Pancreas (tissue), 10 donors: Measurements from ENCODE around the gene PCARE. TPM values are rescaled to one million over a fixed set of nuclear protein-coding genes. Genes with fewer than 3 reads are reported as not detected.

Experiments used
- ATAC-seq, 4 donors: fragments of 200-7000 bp; cut with Tn5 transposase; one replicate each; pipeline versions ENCODE4 v1.8.0 to v1.9.1; 2020; ENCODE audit warnings: mild to moderate bottlenecking in 4 of 4, moderate library complexity in 4 of 4
- DNase-seq, 6 donors: peaks; one replicate each; pipeline ENCODE4 v3.0.0-alpha.2; 2020
- FAIRE-seq: peaks from 2 replicates; lab custom pipeline; 2012; peaks lifted over from hg19 to GRCh38; lab: Jason Lieb, UNC
- H3K27ac ChIP-seq, 4 donors: fragments of 200-600 bp; sonication (generic); 1 replicate in 3 of 4; 2 replicates in 1 of 4; pipeline versions ENCODE4 v1.5.0 to v1.8.0; 2020
- H3K27me3 ChIP-seq, 4 donors: fragments of 200-600 bp; one replicate each; pipeline ENCODE4 v1.8.0; 2021
- H3K36me3 ChIP-seq, 3 donors: fragments of 200-600 bp; sonication (generic) in 1 of 3; one replicate each; pipeline versions ENCODE4 v1.5.0 to v1.8.0; 2020 to 2021
- H3K4me1 ChIP-seq, 3 donors: fragments of 200-600 bp; one replicate each; pipeline ENCODE4 v1.8.0; 2021
- H3K4me3 ChIP-seq, 4 donors: fragments of 200-600 bp; sonication (generic) in 2 of 4; one replicate each; pipeline versions ENCODE4 v1.5.0 to v1.8.0; 2020 to 2021
- H3K9me3 ChIP-seq, 4 donors: fragments of 200-600 bp; one replicate each; pipeline ENCODE4 v1.8.0; 2021
- WGBS, 2 donors: extraction: QIAGEN DNeasy Blood & Tissue Kit; methylation state at CpG; one replicate each; pipeline ENCODE4 v1.1.7; 2013; 5-methylcytosine and 5-hydroxymethylcytosine counted together
- intact Hi-C, 3 donors: fragments of 100-400 bp; cut with DNase I; formaldehyde crosslinking; loops; one replicate each; pipeline versions ENCODE4 v1.11.1 to v1.14.2; 2022
- polyA plus RNA-seq, 2 donors: library from polyadenylated mRNA; stranded (reverse); fragments of 200-250 nt; gene quantifications; one replicate each; pipeline ENCODE4 v1.2.3, GENCODE V29; 2013
- total RNA-seq, 6 donors: library from RNA; stranded (reverse); fragmentation: NEBNext Ultra II Directional in 4 of 6; extraction: Animal tissue kit (Norgen Biotek cat#: 25700) in 4 of 6; gene quantifications; one replicate each; pipeline versions ENCODE4 v1.2.1 to v1.2.4, GENCODE V29; 2021 to 2023
- TF ChIP-seq, protein P1 (sequence below), 4 donors: fragments of 200-600 bp; sonication (generic) in 3 of 4; IDR thresholded peaks; one replicate each; pipeline versions ENCODE4 v1.5.0 to v1.8.0; 2021; ENCODE audit warnings: antibody characterized with exemption in 4 of 4
- donor health status: healthy with polysubstance abuse.
- donor health status: DM: no; HTN: no; CAD: no; lungs with moderate emphysema.
- donor health status: DM: no; HTN: no; CAD: no.
- donor health status: control.
- donor health status: control.
- donor health status: Bipolar disorder and iron deficiency.
- donor health status: DM: yes; HTN: yes; CAD: no.
- donor health status: DM: no; HTN: no; CAD: no.
- donor health status: DM: no; HTN: no; CAD: no.
- donor health status: DM: yes; HTN: yes; CAD: no.

Gene PCARE
- total and polyA plus RNA-seq, 8 donors = 0.03 to 0.05 (median 0.04) TPM; not detected in 5

GRCh38 chr2:29013057-29013780 lies 61.1 kb downstream of the PCARE start:
- Histone ChIP-seq H3K9me3 (no peaks in the 10 kb centered on the region), H3K36me3 (no peaks in the 10 kb centered on the region), H3K27me3 (no peaks in the 10 kb centered on the region), H3K4me3 (no peak overlapping the region), H3K4me1 (peaks cover 0 to 18% (median 0%) of the 10 kb centered on the region in 3 donors), H3K27ac (no peak overlapping the region)
- TF ChIP-seq, protein P1, sequence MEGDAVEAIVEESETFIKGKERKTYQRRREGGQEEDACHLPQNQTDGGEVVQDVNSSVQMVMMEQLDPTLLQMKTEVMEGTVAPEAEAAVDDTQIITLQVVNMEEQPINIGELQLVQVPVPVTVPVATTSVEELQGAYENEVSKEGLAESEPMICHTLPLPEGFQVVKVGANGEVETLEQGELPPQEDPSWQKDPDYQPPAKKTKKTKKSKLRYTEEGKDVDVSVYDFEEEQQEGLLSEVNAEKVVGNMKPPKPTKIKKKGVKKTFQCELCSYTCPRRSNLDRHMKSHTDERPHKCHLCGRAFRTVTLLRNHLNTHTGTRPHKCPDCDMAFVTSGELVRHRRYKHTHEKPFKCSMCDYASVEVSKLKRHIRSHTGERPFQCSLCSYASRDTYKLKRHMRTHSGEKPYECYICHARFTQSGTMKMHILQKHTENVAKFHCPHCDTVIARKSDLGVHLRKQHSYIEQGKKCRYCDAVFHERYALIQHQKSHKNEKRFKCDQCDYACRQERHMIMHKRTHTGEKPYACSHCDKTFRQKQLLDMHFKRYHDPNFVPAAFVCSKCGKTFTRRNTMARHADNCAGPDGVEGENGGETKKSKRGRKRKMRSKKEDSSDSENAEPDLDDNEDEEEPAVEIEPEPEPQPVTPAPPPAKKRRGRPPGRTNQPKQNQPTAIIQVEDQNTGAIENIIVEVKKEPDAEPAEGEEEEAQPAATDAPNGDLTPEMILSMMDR (IDR thresholded peaks at IDR 0.05) = no peak
- intact Hi-C loops = no loop called here
- no peak for FAIRE-seq
- DNase-seq = no peak
- peak in 2 of 4 donors; percentile 7 to 28 for ATAC-seq
- WGBS, 2 donors = 68 to 73% methylated on average over 11 of the region's 11 CpGs

GRCh38 chr2:29012211-29012681 lies 62.1 kb downstream of the PCARE start:
- no peak for FAIRE-seq

More at GRCh38 chr2:29012211-29012681, 62.1 kb downstream of the PCARE start:
- peak; percentile 53 to 73 (median 70) for ATAC-seq
- Histone ChIP-seq H3K4me3 (no peak overlapping the region), H3K4me1 (peaks cover 0 to 18% (median 0%) of the 10 kb centered on the region in 3 donors), H3K36me3 (no peaks in the 10 kb centered on the region), H3K27ac (peak overlapping the region in 2 of 4 donors; percentile 15 to 63), H3K27me3 (no peaks in the 10 kb centered on the region), H3K9me3 (no peaks in the 10 kb centered on the region)
- peak in 4 of 6 donors; percentile 45 to 67 (median 54) for DNase-seq
- intact Hi-C loops = no loop called here
- WGBS, 2 donors = 22 to 26% methylated on average over 9 of the region's 9 CpGs
- TF ChIP-seq, protein P1 (IDR thresholded peaks at IDR 0.05) = no peak

Other genes with a start within 250 kb of the PCARE start
- gene TRMT61B, start 204.2 kb downstream of the PCARE start, total RNA-seq = 1 to 10 TPM; 3.0 to 7.9 (median 4.1) TPM
- gene TRMT61B, start 204.2 kb downstream of the PCARE start, polyA plus RNA-seq = 10 to 100 TPM; 11.1 to 14.7 TPM
- gene WDR43, start 179.9 kb downstream of the PCARE start, total RNA-seq = 10 to 100 TPM; 14.8 to 31.9 (median 24.6) TPM
- 1 to 10 TPM; 4.5 to 8.7 TPM for gene WDR43, start 179.9 kb downstream of the PCARE start, polyA plus RNA-seq
- under 1 TPM; 0.03 to 0.94 (median 0.55) TPM for gene TOGARAM2, start 93.2 kb downstream of the PCARE start, total RNA-seq
- gene TOGARAM2, start 93.2 kb downstream of the PCARE start, polyA plus RNA-seq = 1 to 10 TPM; 3.8 to 9.1 TPM
- 10 to 100 TPM in 2 of 6 donors, 1 to 10 TPM in 4; 4.6 to 18.3 (median 7.8) TPM for gene CLIP4, start 40.9 kb upstream of the PCARE start, total RNA-seq
- 1 to 10 TPM; 4.5 to 6.3 TPM for gene CLIP4, start 40.9 kb upstream of the PCARE start, polyA plus RNA-seq